H1 (cell line): ENCODE measurements around the gene RCE1. TPM values are rescaled to one million over a fixed set of nuclear protein-coding genes. Genes with fewer than 3 reads are reported as not detected.

Experiments
- BCL11A ChIP-seq, 2 experiments: IDR thresholded peaks; one replicate each; pipeline ENCODE4 v1.6.1; 2011; ENCODE audit warnings: low read depth in 2 of 2, low read length in 2 of 2, mild to moderate bottlenecking in 2 of 2
- EZH2 ChIP-seq: fragments of 200-600 bp; sonication (generic); IDR thresholded peaks from 2 replicates; pipeline ENCODE4 v1.7.1; 2012; ENCODE audit warnings: low read depth, mild to moderate bottlenecking, moderate library complexity, low read length, inconsistent platforms; ENCODE audit not compliant: severe bottlenecking
- NRF1 ChIP-seq: IDR thresholded peaks from 2 replicates; pipeline ENCODE4 v1.6.1; 2011; ENCODE audit warnings: mild to moderate bottlenecking, low read depth, low read length, improper control_type of control experiment
- PHF8 ChIP-seq: fragments of 200-600 bp; sonication (generic); conservative IDR thresholded peaks from 2 replicates; pipeline ENCODE4 v1.7.1; 2012; ENCODE audit warnings: low read depth, mild to moderate bottlenecking, inconsistent platforms, low read length, moderate library complexity
- SAP30 ChIP-seq: fragments of 300-600 bp; sonication (generic); IDR thresholded peaks from 2 replicates; pipeline ENCODE4 v1.7.1; 2012; ENCODE audit warnings: low read length, moderate library complexity, mild to moderate bottlenecking, inconsistent platforms; ENCODE audit not compliant: insufficient read depth, insufficient replicate concordance
- TAF7 ChIP-seq: optimal IDR thresholded peaks from 2 replicates; pipeline ENCODE3; 2011; ENCODE audit warnings: low read depth, mild to moderate bottlenecking, inconsistent platforms, low read length, moderate library complexity, borderline replicate concordance
- ZNF274 ChIP-seq: IDR thresholded peaks from 2 replicates; pipeline ENCODE4 v1.7.0; 2012; ENCODE audit warnings: low read length, borderline replicate concordance; ENCODE audit errors: extremely low read depth
- polyA plus RNA-seq, 7 experiments: library from polyadenylated mRNA; depleted of rRNA in 3 of 7; stranded (reverse) in 5 of 7; unstranded in 2 of 7; fragments of >200 nt in 5 of 7; fragments of 200-250 nt in 2 of 7; gene quantifications; 1 replicate in 5 of 7; 2 replicates in 1 of 7; 4 replicates in 1 of 7; pipeline versions ENCODE4 v1.2.1 to v1.2.3, GENCODE V29; 2011 to 2013; ENCODE audit warnings: missing spikeins in 2 of 7, mixed read lengths in 2 of 7
- total RNA-seq: library from RNA; stranded (reverse); fragmentation: NEBNext Ultra II Directional; extraction: Animal tissue kit (Norgen Biotek cat#: 25700); gene quantifications from 2 replicates; pipeline ENCODE4 v1.2.1, GENCODE V29; 2021
- TF ChIP-seq, protein P1 (sequence below), 3 experiments: IDR thresholded peaks; 1 replicate in 2 of 3; 2 replicates in 1 of 3; pipeline versions ENCODE4 v1.5.1 to v1.6.1; 2011; ENCODE audit warnings: low read length in 3 of 3, mild to moderate bottlenecking in 3 of 3, inconsistent platforms in 2 of 3, low read depth in 1 of 3, moderate library complexity in 1 of 3; ENCODE audit not compliant: insufficient read depth in 1 of 3; ENCODE audit errors: control extremely low read depth in 1 of 3

Gene RCE1
- total and polyA plus RNA-seq, 2 of the 8 experiments (the other 6 are each of a cell fraction or from before 2014, with no cell fraction given) = 35.8 to 84.8 TPM

DNA sequence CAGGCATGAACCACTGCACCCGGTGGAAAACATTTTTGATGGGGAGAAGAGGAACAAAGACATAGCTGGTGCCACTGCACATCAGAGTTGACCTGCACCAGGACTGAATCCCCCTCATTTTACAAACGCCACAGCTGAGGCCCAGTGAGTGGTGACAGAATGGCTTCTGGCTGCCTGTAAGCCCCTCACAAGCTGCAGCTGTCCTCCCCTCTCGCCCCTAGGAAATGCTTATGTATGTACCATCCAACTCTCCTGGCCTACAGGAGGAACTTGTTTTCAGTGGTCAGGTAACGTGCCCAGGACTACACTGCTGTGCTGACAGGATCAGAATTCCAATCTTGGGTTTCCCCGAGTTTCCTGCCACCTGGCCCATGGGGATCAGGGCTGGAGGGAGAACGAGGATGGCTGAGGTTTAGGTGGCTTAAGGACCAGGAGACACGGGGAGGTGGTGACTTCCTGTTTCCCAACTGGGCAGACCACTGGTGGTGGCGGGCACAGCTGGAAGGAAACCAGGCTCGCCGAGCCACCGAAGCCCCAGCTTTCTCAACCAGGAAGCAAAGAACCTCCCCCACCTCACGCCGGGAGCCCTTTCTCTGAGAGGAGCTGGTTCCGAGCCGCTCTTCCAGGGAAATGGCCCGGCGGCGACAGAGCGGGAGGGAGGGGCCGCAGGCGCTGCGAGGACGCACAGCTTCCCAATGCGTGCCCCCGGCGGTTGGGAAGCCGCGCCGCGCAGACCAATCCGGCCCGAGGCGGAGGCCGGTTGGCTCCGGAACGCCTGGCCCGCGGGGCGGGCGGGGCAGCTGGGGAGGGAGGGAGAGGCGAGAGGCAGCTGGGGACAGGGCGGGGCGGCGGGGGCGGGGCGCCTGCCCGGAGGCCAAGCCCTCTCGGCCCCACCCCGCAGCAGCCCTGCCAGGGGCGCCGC, 12.6 kb downstream of the RCE1 start (continued):
- TF ChIP-seq SAP30 (peak; percentile 35), BCL11A (IDR thresholded peaks at IDR 0.05; ENCODE audit: low read depth in 2 of 2, low read length in 2 of 2) (no peak), EZH2 (peak; percentile 18), PHF8 (0 out of 2 replicates have a peak, but pooled peaks have one; percentile 8), ZNF274 (no peak), NRF1 (0 out of 2 replicates have a peak, but pooled peaks have one; percentile 16), TAF7 (peak; percentile 54)
- TF ChIP-seq, protein P1, sequence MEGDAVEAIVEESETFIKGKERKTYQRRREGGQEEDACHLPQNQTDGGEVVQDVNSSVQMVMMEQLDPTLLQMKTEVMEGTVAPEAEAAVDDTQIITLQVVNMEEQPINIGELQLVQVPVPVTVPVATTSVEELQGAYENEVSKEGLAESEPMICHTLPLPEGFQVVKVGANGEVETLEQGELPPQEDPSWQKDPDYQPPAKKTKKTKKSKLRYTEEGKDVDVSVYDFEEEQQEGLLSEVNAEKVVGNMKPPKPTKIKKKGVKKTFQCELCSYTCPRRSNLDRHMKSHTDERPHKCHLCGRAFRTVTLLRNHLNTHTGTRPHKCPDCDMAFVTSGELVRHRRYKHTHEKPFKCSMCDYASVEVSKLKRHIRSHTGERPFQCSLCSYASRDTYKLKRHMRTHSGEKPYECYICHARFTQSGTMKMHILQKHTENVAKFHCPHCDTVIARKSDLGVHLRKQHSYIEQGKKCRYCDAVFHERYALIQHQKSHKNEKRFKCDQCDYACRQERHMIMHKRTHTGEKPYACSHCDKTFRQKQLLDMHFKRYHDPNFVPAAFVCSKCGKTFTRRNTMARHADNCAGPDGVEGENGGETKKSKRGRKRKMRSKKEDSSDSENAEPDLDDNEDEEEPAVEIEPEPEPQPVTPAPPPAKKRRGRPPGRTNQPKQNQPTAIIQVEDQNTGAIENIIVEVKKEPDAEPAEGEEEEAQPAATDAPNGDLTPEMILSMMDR (IDR thresholded peaks at IDR 0.05; ENCODE audit: control extremely low read depth in 1 of 3, insufficient read depth in 1 of 3, low read depth in 1 of 3, low read length in 3 of 3) = no peak
